ENCODE results near the gene DDN.

DDN gene

GRCh38 chr12:49026101-49026500, 26.9 kb upstream of the DDN start:
- no peaks in the 10 kb centered on the region for H3K27me3 Mint-ChIP-seq
- no peak overlapping the region for H3K4me3 Mint-ChIP-seq
- H3K4me1 Mint-ChIP-seq, result no peaks in the 10 kb centered on the region
- DNase-seq (no peak), ATAC-seq (no peak)
- H3K9me3 Mint-ChIP-seq, result no peaks in the 10 kb centered on the region
- H3K36me3 Mint-ChIP-seq (ENCODE audit: low read depth), result peaks cover 48% of the 10 kb centered on the region
- H3K27ac Mint-ChIP-seq, result no peak overlapping the region

GRCh38 chr12:49025463-49025862, 26.3 kb upstream of the DDN start:
- Mint-ChIP-seq H3K9me3 (no peaks in the 10 kb centered on the region), H3K27ac (no peak overlapping the region), H3K4me1 (no peaks in the 10 kb centered on the region), H3K4me3 (no peak overlapping the region), H3K27me3 (no peaks in the 10 kb centered on the region), H3K36me3 (ENCODE audit: low read depth) (peaks cover 48% of the 10 kb centered on the region)
- DNase-seq, result no peak
- no peak for ATAC-seq

DNA sequence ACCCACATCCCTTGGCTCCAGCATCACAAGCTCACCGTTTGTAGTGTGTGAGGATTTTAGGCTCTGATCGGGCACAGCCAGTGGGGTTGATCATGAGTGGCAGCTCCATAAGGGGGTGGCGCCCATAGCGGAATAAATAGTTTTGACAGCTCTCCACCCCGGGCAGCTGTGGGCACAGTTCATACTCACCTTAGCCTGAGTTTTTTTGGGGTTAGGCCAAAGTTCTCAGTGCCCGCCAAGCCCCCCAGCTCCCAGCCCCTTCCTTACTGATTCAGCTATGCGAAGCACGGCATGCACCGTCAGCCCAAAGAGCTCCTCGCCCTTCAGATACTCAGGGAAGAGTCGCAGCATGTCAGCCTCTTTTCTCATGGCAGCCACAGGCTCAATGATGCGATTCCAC, 25.4 kb upstream of the DDN start:
- H3K4me1 Mint-ChIP-seq, result peaks cover 5% of the 10 kb centered on the region
- ATAC-seq (no peak), DNase-seq (no peak)
- no peak overlapping the region for H3K27ac Mint-ChIP-seq
- no peaks in the 10 kb centered on the region for H3K9me3 Mint-ChIP-seq
- peaks cover 42% of the 10 kb centered on the region for H3K36me3 Mint-ChIP-seq (ENCODE audit: low read depth)
- no peak overlapping the region for H3K4me3 Mint-ChIP-seq
- no peaks in the 10 kb centered on the region for H3K27me3 Mint-ChIP-seq

- peaks cover 39% of the 10 kb centered on the region for H3K36me3 Mint-ChIP-seq (ENCODE audit: low read depth)
- no peaks in the 10 kb centered on the region for H3K9me3 Mint-ChIP-seq
- H3K27ac Mint-ChIP-seq, result no peak overlapping the region
- DNase-seq (no peak), ATAC-seq (no peak)
- no peak overlapping the region for H3K4me3 Mint-ChIP-seq
- no peaks in the 10 kb centered on the region for H3K27me3 Mint-ChIP-seq
- peaks cover 10% of the 10 kb centered on the region for H3K4me1 Mint-ChIP-seq
Measured at GRCh38 chr12:49023812-49024211, 24.6 kb upstream of the DDN start.

DNA sequence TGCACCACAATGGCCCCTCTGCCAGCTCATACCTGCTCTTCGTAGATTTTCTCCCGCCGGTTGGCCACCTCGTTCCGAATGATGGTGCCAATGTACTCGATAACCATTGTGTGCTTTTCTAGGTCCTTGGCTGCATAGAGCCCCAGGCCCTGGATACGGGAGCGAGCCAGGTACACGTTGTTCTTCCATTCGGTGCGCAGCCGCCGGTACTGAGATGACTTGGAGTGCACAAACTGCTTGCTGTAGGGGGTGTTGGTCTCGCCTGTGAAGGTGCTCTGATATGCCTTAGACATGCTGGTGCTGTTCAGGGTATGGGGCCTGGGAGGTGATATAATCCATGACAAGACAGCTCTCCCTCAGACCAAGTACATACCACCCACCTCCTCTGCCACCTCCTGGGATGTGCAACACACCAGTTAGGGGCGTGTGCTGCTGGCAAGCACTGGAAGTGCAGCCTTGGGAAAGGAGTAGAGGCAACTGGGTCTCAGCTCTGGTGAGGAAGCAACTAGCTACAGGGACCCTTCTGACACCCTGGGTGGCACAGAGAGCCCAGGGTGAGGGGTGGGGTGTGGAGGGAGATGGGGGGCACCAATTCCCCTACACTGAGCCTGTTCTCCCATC, 23.5 kb upstream of the DDN start:
- Mint-ChIP-seq H3K4me3 (no peak overlapping the region), H3K36me3 (ENCODE audit: low read depth) (peaks cover 30% of the 10 kb centered on the region), H3K27me3 (no peaks in the 10 kb centered on the region), H3K27ac (peak overlapping the region; percentile 22), H3K4me1 (peaks cover 16% of the 10 kb centered on the region), H3K9me3 (no peaks in the 10 kb centered on the region)
- DNase-seq, result no peak
- no peak for ATAC-seq

DNA sequence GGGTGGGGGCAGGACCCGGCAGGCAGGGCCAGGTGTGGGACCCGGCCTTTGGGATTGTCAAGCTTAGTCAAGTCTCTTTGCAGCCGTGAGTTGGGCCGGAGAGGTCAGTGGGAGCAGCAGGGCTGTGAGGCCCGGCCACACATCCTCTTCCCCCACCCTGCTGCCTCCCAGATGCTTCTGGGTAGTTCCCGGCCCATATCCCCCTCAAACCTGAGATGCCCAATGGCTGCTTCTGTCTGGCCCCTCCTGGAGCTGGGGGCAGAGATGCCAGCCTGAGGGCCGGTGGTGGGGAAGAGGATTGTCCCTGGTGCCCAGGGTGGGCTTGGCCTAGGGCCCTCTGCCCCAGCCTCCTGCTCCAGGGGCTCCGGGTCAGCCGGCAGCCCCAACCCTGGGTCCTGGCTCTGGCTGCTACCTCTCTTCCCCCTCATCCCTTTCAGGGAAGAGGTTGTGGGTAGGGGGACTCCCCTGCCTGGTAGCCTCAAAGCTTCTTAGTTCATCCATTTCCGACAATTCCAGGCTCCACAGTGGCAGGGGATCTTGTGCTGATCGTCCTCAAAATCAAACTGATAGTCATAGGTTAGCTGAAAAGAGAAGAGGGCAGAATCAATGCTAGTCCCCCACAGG, 22.2 kb upstream of the DDN start:
- H3K36me3 Mint-ChIP-seq (ENCODE audit: low read depth), result peaks cover 32% of the 10 kb centered on the region
- no peak for ATAC-seq

DNA sequence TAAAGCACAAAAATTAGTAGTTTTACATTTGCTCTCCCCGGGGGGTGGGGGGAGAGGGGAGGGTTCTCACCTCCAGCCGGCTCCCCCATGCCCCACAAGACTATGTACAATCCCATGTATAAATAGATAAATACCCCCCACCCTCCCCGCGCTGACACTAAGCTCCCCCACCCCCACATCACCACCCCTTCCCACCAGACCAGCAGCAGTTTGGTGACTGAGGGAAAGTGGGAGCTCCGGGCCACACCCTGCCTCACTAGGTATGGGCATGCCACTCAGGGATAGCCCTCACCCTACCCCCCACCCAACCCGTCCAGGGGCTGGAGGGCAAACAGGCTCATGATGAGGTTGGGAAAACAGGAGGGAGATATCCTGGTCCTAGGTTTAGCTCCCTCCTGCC, 21.3 kb upstream of the DDN start:
- no peak for ATAC-seq
- DNase-seq, result no peak
- Mint-ChIP-seq H3K4me1 (peaks cover 33% of the 10 kb centered on the region), H3K9me3 (no peaks in the 10 kb centered on the region), H3K27me3 (no peaks in the 10 kb centered on the region), H3K36me3 (ENCODE audit: low read depth) (peaks cover 31% of the 10 kb centered on the region), H3K4me3 (no peak overlapping the region), H3K27ac (no peak overlapping the region)

More for the DNA sequence above, 22.2 kb upstream of the DDN start:
- Mint-ChIP-seq H3K4me1 (peaks cover 29% of the 10 kb centered on the region), H3K27ac (no peak overlapping the region), H3K4me3 (no peak overlapping the region), H3K9me3 (no peaks in the 10 kb centered on the region), H3K27me3 (no peaks in the 10 kb centered on the region)
- DNase-seq, result no peak

DNA sequence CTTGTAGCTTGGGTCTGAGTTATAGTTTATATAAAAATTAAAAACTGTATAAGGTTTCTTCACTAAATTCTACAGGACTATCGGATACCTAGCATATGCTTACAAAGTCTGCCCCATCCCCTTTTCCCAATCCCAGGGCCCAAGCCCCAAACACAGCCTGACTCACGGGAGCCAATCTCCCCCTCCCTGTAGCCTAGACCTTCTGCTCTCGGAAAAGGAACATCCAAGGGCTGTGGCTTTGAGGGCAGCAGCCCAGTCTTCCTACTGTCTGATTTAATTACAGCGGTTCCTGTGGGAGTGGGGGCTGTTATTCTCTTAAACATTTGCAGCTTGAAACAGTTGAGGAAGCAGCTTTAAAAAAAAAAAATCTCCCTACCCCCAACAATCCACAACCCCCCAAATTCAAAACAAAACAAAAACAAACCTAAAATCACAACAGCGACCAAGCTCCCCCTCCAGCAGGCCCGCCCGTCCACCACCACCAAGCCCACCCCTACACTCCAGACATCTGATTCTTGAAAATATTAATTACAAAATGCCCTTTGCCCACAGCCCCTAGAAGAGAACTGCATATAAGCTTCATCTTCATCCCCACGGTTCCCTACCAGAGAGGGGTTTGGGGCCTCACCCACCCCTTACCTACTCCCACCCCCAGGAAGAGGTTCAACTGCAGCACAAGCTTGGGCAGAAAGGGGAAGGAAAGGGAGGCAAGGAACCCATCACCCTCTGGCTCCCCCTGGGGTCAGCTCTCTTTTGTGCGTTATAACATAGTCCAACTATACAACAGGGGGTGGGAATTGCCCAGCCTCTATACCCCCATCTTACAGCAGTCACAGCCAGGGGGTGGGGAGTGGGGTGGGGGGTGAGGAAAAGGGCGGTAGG, 20.5 kb upstream of the DDN start:
- ATAC-seq (no peak), DNase-seq (peak; percentile 63)
- Mint-ChIP-seq H3K4me3 (peak overlapping the region; percentile 64), H3K27me3 (no peaks in the 10 kb centered on the region), H3K27ac (peak overlapping the region; percentile 81), H3K36me3 (ENCODE audit: low read depth) (peaks cover 28% of the 10 kb centered on the region), H3K4me1 (peaks cover 36% of the 10 kb centered on the region), H3K9me3 (no peaks in the 10 kb centered on the region)

DNA sequence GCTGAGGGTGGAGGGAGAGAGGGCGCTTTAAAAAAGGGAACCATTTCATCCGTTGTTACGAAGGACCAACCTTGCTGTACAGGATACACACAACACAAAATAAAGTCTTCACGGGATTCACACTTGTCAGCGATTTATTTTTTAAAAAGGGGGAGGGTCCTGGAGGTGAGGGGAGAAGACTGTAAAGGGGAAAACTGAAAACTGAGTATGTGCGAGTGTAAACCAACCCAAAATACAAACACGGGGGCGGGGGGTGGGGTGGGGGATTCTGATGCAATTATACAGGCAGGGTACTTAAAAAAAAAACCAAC, 19.9 kb upstream of the DDN start:
- H3K27ac Mint-ChIP-seq, result peak overlapping the region; percentile 94
- H3K4me1 Mint-ChIP-seq, result peaks cover 36% of the 10 kb centered on the region
- no peak for DNase-seq
- H3K4me3 Mint-ChIP-seq, result peak overlapping the region; percentile 91
- H3K27me3 Mint-ChIP-seq, result no peaks in the 10 kb centered on the region
- ATAC-seq, result peak; percentile 9
- H3K9me3 Mint-ChIP-seq, result no peaks in the 10 kb centered on the region
- peaks cover 30% of the 10 kb centered on the region for H3K36me3 Mint-ChIP-seq (ENCODE audit: low read depth)

DNA sequence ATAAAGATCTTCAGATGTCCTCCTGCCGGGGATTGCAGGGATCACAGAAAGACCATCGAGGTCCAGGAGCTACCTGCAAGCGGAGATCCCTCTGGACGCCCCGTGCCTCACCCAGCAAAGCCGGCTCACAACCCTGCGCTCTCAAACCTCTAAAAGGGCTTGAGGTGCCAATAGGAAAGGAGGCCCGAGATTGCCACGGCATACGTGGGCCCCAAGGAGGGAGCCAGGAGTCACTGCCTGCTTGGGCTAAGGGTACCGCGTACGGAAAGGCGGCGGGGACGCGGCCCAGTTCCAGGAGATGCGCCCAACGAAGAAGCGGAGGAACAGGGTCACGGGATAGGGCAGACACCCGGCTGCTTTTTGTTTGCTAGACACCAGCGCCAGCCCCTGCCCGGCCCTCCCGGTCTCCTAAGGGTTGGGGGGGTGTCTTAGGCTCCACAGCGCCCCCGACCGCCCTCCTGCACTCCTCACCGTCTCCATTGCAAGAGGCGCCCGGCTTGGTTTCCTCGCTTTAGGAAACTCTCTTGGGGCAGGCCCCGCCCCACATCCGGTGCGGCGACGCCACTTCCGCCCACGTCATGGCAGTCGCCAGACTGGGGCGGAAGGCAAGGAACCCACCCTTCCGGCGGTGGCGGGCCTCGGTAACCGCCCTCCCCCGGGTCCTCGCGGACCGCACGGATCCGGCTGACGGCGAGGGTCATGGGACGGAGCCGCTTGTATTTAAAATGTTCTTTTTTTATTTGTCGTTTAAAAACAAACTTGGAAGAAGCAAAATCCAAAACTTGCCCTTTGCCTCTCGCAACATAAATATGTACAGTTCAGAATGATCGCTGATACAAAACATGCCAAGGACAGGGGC, 19.3 kb upstream of the DDN start, which contains the start of gene PRKAG1:
Gene PRKAG1 (minus strand): TSS at position 516 of the 859 bp plus-strand sequence. CDS start 36 bp downstream, at position 480.
- H3K36me3 Mint-ChIP-seq (ENCODE audit: low read depth), result peaks cover 30% of the 10 kb centered on the region
- DNase-seq, result peak; percentile 96
- H3K4me1 Mint-ChIP-seq, result peaks cover 36% of the 10 kb centered on the region
- H3K4me3 Mint-ChIP-seq, result peak within 1 kb of the TSS; percentile 91
- no peaks in the 10 kb centered on the region for H3K9me3 Mint-ChIP-seq
- H3K27me3 Mint-ChIP-seq, result no peaks in the 10 kb centered on the region
- peak within 1 kb of the TSS; percentile 94 for H3K27ac Mint-ChIP-seq
- peak; percentile 85 for ATAC-seq

- ATAC-seq, result peak; percentile 61
- H3K27ac Mint-ChIP-seq, result peak overlapping the region; percentile 94
- H3K36me3 Mint-ChIP-seq (ENCODE audit: low read depth), result peaks cover 33% of the 10 kb centered on the region
- peak overlapping the region; percentile 91 for H3K4me3 Mint-ChIP-seq
- peak; percentile 60 for DNase-seq
- peaks cover 36% of the 10 kb centered on the region for H3K4me1 Mint-ChIP-seq
- no peaks in the 10 kb centered on the region for H3K9me3 Mint-ChIP-seq
- H3K27me3 Mint-ChIP-seq, result no peaks in the 10 kb centered on the region
Measured at GRCh38 chr12:49017891-49018260, 18.7 kb upstream of the DDN start.

GRCh38 chr12:49015196-49015595, 16.0 kb upstream of the DDN start:
- Mint-ChIP-seq H3K4me1 (peaks cover 36% of the 10 kb centered on the region), H3K36me3 (ENCODE audit: low read depth) (peaks cover 36% of the 10 kb centered on the region), H3K4me3 (peak overlapping the region; percentile 3), H3K9me3 (no peaks in the 10 kb centered on the region), H3K27ac (no peak overlapping the region), H3K27me3 (no peaks in the 10 kb centered on the region)
- no peak for DNase-seq
- no peak for ATAC-seq

GRCh38 chr12:49014547-49014946, 15.4 kb upstream of the DDN start:
- no peak overlapping the region for H3K27ac Mint-ChIP-seq
- peaks cover 40% of the 10 kb centered on the region for H3K36me3 Mint-ChIP-seq (ENCODE audit: low read depth)
- peaks cover 32% of the 10 kb centered on the region for H3K4me1 Mint-ChIP-seq
- no peak overlapping the region for H3K4me3 Mint-ChIP-seq
- no peaks in the 10 kb centered on the region for H3K9me3 Mint-ChIP-seq
- DNase-seq (no peak), ATAC-seq (no peak)
- no peaks in the 10 kb centered on the region for H3K27me3 Mint-ChIP-seq

DNA sequence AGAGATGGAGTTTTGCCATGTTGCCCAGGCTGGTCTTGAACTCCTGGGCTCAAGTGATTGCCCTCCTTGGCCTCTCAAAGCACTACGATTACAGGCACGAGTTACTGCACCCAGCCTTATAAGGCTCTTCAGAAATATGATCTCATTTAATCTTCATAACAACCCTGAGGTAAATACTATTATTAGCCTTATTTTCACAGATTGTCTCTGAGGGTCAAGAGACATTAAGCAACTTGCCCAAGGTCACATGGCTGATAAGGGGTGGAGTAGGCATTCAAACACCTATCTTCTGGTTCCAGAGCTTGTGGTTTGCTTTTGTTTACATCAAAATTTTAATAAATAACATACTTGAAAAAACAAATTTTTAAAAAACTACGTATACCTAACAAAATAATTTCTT, 14.3 kb upstream of the DDN start:
- Mint-ChIP-seq H3K36me3 (ENCODE audit: low read depth) (peaks cover 42% of the 10 kb centered on the region), H3K4me3 (no peak overlapping the region), H3K27ac (no peak overlapping the region), H3K4me1 (peaks cover 25% of the 10 kb centered on the region), H3K9me3 (no peaks in the 10 kb centered on the region), H3K27me3 (no peaks in the 10 kb centered on the region)
- DNase-seq (no peak), ATAC-seq (no peak)

All from activated naive CD8-positive, alpha-beta T cell treated with anti-CD3 and anti-CD28 coated beads, Interleukin-2, amount 50 U/mL, for 24 hours (primary cell).